Keratinocyte (primary cell): ENCODE results near the gene LIN7A. TPM values are rescaled to one million over a fixed set of nuclear protein-coding genes. Genes with fewer than 3 reads are reported as not detected.

Experiments used
- DNase-seq: peaks from one replicate; pipeline ENCODE4 v3.0.0-alpha.2; 2011; ENCODE audit warnings: low read depth, missing footprints, low spot score
- FAIRE-seq: peaks from 2 replicates; lab custom pipeline; 2011; peaks lifted over from hg19 to GRCh38; lab: Jason Lieb, UNC
- H2AFZ ChIP-seq: 2 replicates; pipeline ENCODE4 v1.6.0; 2012; ENCODE audit warnings: low read length, control low read depth, inconsistent platforms; ENCODE audit not compliant: control insufficient read depth
- H3K27ac ChIP-seq: 2 replicates; pipeline ENCODE4 v1.5.1; 2011; ENCODE audit warnings: low read length; ENCODE audit not compliant: control insufficient read depth, insufficient read depth
- H3K27me3 ChIP-seq: 3 replicates; pipeline ENCODE4 v1.6.0; 2011; ENCODE audit warnings: low read length; ENCODE audit not compliant: control insufficient read depth, insufficient read depth; ENCODE audit errors: extremely low read depth
- H3K36me3 ChIP-seq, 2 experiments: 2 replicates in 1 of 2; 3 replicates in 1 of 2; pipeline ENCODE4 v1.5.1; 2011; ENCODE audit warnings: low read length in 2 of 2, mild to moderate bottlenecking in 1 of 2; ENCODE audit not compliant: control insufficient read depth in 2 of 2, insufficient read depth in 2 of 2; ENCODE audit errors: extremely low read depth in 1 of 2
- H3K4me1 ChIP-seq: 3 replicates; pipeline ENCODE4 v1.5.1; 2011; ENCODE audit warnings: low read length; ENCODE audit not compliant: control insufficient read depth, insufficient read depth; ENCODE audit errors: extremely low read depth
- H3K4me2 ChIP-seq: 3 replicates; pipeline ENCODE4 v1.6.0; 2011; ENCODE audit warnings: low read depth, low read length; ENCODE audit not compliant: control insufficient read depth, insufficient read depth; ENCODE audit errors: extremely low read depth
- H3K4me3 ChIP-seq, 3 experiments: fragments of 200-600 bp in 1 of 3; sonication (generic) in 1 of 3; 2 replicates in 2 of 3; 3 replicates in 1 of 3; pipeline ENCODE4 v1.5.1; 2011 to 2016; ENCODE audit warnings: low read length in 3 of 3, mild to moderate bottlenecking in 3 of 3, control low read depth in 2 of 3, inconsistent platforms in 1 of 3, low read depth in 1 of 3, mixed read lengths in 1 of 3, mixed run types in 1 of 3, moderate library complexity in 1 of 3; ENCODE audit not compliant: control insufficient read depth in 2 of 3, insufficient read depth in 2 of 3; ENCODE audit errors: extremely low read depth in 1 of 3
- H3K79me2 ChIP-seq: 2 replicates; pipeline ENCODE4 v1.6.0; 2012; ENCODE audit warnings: low read length; ENCODE audit not compliant: control insufficient read depth, insufficient read depth
- H3K9ac ChIP-seq: 3 replicates; pipeline ENCODE4 v1.6.0; 2011; ENCODE audit warnings: low read length; ENCODE audit not compliant: control insufficient read depth, insufficient read depth; ENCODE audit errors: extremely low read depth
- H3K9me1 ChIP-seq: 3 replicates; pipeline ENCODE4 v1.6.0; 2011; ENCODE audit warnings: low read length; ENCODE audit not compliant: control insufficient read depth, insufficient read depth; ENCODE audit errors: extremely low read depth
- H3K9me3 ChIP-seq: 2 replicates; pipeline ENCODE4 v1.5.1; 2012; ENCODE audit warnings: low read depth, low read length; ENCODE audit not compliant: control insufficient read depth
- H4K20me1 ChIP-seq: 3 replicates; pipeline ENCODE4 v1.6.0; 2011; ENCODE audit warnings: low read length; ENCODE audit not compliant: control insufficient read depth, insufficient read depth; ENCODE audit errors: extremely low read depth
- EZH2 ChIP-seq: IDR thresholded peaks from one replicate; pipeline ENCODE4 v1.6.1; 2012; ENCODE audit warnings: inconsistent platforms, mild to moderate bottlenecking, low read length, moderate library complexity
- dilution Hi-C: fragments of 300-500 bp; cut with MboI; formaldehyde crosslinking; loops from one replicate; pipeline ENCODE4 v1.7.0; 2020; ENCODE audit warnings: low sequenced_read_pairs; ENCODE audit not compliant: extremely low pct_ligation_motif_present
- polyA plus RNA-seq, 5 experiments: library from polyadenylated mRNA; depleted of rRNA in 3 of 5; stranded (reverse) in 3 of 5; stranded (forward) in 1 of 5; unstranded in 1 of 5; fragments of >200 nt; gene quantifications; 1 replicate in 1 of 5; 2 replicates in 3 of 5; 3 replicates in 1 of 5; pipeline versions ENCODE4 v1.2.1 to v1.2.3, GENCODE V29; 2011 to 2012; ENCODE audit warnings: missing spikeins in 2 of 5, low read depth in 1 of 5, low replicate concordance in 1 of 5
- TF ChIP-seq, protein P1 (sequence below), 3 experiments: IDR thresholded peaks in 1 of 3; conservative IDR thresholded peaks in 1 of 3; optimal IDR thresholded peaks in 1 of 3; 2 replicates in 2 of 3; 3 replicates in 1 of 3; pipeline versions ENCODE3 to v1.5.1; 2011; ENCODE audit warnings: low read length in 3 of 3, mild to moderate bottlenecking in 3 of 3, moderate library complexity in 2 of 3, control low read depth in 1 of 3, inconsistent platforms in 1 of 3; ENCODE audit not compliant: insufficient read depth in 2 of 3; ENCODE audit errors: extremely low read depth in 1 of 3

The LIN7A gene
- polyA plus RNA-seq, 1 donor (not counting 4 experiments of a cell fraction or from before 2014, with no cell fraction given), result not detected

GRCh38 chr12:80823393-80823792 is 114.3 kb downstream of the LIN7A start:
- no peak overlapping the region for H3K9ac ChIP-seq
- DNase-seq, result no peak
- H4K20me1 ChIP-seq, result no peaks in the 10 kb centered on the region
- H3K4me3 ChIP-seq, result no peak overlapping the region
- no peak overlapping the region for H3K4me2 ChIP-seq
- H3K36me3 ChIP-seq, result no peaks in the 10 kb centered on the region
- H3K27ac ChIP-seq, result no peak overlapping the region
- no peak overlapping the region for H2AFZ ChIP-seq
- no peaks in the 10 kb centered on the region for H3K9me3 ChIP-seq
- dilution Hi-C loops, result no loop called here
- no peaks in the 10 kb centered on the region for H3K79me2 ChIP-seq
- TF ChIP-seq, protein P1, sequence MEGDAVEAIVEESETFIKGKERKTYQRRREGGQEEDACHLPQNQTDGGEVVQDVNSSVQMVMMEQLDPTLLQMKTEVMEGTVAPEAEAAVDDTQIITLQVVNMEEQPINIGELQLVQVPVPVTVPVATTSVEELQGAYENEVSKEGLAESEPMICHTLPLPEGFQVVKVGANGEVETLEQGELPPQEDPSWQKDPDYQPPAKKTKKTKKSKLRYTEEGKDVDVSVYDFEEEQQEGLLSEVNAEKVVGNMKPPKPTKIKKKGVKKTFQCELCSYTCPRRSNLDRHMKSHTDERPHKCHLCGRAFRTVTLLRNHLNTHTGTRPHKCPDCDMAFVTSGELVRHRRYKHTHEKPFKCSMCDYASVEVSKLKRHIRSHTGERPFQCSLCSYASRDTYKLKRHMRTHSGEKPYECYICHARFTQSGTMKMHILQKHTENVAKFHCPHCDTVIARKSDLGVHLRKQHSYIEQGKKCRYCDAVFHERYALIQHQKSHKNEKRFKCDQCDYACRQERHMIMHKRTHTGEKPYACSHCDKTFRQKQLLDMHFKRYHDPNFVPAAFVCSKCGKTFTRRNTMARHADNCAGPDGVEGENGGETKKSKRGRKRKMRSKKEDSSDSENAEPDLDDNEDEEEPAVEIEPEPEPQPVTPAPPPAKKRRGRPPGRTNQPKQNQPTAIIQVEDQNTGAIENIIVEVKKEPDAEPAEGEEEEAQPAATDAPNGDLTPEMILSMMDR (optimal IDR thresholded peaks at IDR 0.05 in 1 of 3, IDR thresholded peaks at IDR 0.05 in 1 of 3, conservative IDR thresholded peaks at IDR 0.05 in 1 of 3; ENCODE audit: extremely low read depth in 1 of 3, insufficient read depth in 2 of 3, low read length in 3 of 3), result no peak
- TF ChIP-seq EZH2, result no peak
- no peak for FAIRE-seq
- H3K27me3 ChIP-seq, result no peaks in the 10 kb centered on the region
- no peaks in the 10 kb centered on the region for H3K4me1 ChIP-seq
- H3K9me1 ChIP-seq, result no peaks in the 10 kb centered on the region

DNA sequence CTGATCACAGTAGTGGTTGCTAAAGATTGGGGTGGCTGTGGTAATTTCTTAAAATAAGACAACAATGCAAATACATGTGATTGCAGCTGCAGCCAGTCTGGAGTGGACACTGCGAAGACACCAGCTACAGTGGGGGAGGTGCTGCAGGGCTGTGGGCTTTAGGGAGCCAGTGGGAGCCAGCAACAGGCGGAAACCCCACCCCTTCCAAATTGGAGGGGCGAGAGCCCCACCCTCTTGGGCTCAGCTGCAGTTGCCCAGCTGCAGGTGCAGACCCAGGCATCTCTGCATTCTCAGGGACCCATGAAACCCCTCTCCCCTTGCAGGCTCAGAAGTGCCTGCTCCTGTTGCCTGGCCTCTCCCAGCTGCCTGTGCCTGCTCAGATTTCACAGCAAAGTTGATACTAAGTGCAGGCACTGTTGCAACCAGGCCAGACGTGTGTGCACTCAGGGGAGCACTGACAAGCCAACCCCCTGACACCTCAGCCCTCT is 116.2 kb downstream of the LIN7A start:
- dilution Hi-C loops, result no loop called here
- H3K36me3 ChIP-seq, result no peaks in the 10 kb centered on the region
- H3K27me3 ChIP-seq, result no peaks in the 10 kb centered on the region
- no peak overlapping the region for H3K9ac ChIP-seq
- FAIRE-seq (no peak), DNase-seq (no peak)
- H4K20me1 ChIP-seq, result no peaks in the 10 kb centered on the region
- H3K27ac ChIP-seq, result no peak overlapping the region
- H3K4me1 ChIP-seq, result no peaks in the 10 kb centered on the region
- no peak overlapping the region for H3K4me2 ChIP-seq
- TF ChIP-seq, protein P1 (optimal IDR thresholded peaks at IDR 0.05 in 1 of 3, IDR thresholded peaks at IDR 0.05 in 1 of 3, conservative IDR thresholded peaks at IDR 0.05 in 1 of 3; ENCODE audit: extremely low read depth in 1 of 3, insufficient read depth in 2 of 3, low read length in 3 of 3), result no peak
- no peak for TF ChIP-seq EZH2
- no peak overlapping the region for H3K4me3 ChIP-seq
- no peaks in the 10 kb centered on the region for H3K9me1 ChIP-seq
- H3K9me3 ChIP-seq, result no peaks in the 10 kb centered on the region
- no peak overlapping the region for H2AFZ ChIP-seq
- H3K79me2 ChIP-seq, result no peaks in the 10 kb centered on the region
